AG10803 (cell line): ENCODE data around the gene GMDS.

Experiments used
- DNase-seq: peaks from one replicate; pipeline ENCODE4 v3.0.0; 2010; ENCODE audit warnings: low read depth
- H3K4me3 ChIP-seq: 2 replicates; pipeline ENCODE4 v1.5.1; 2011; ENCODE audit warnings: mild to moderate bottlenecking, low read length, control low read depth
- TF ChIP-seq, protein P1 (sequence below): conservative IDR thresholded peaks from 2 replicates; pipeline ENCODE4 v1.5.1; 2011; ENCODE audit warnings: mild to moderate bottlenecking, low read length, control low read depth, inconsistent platforms

The GMDS gene

GRCh38 chr6:2155206-2155605 is 90.2 kb downstream of the GMDS start:
- H3K4me3 ChIP-seq: no peak overlapping the region
- DNase-seq: no peak
- TF ChIP-seq, protein P1, sequence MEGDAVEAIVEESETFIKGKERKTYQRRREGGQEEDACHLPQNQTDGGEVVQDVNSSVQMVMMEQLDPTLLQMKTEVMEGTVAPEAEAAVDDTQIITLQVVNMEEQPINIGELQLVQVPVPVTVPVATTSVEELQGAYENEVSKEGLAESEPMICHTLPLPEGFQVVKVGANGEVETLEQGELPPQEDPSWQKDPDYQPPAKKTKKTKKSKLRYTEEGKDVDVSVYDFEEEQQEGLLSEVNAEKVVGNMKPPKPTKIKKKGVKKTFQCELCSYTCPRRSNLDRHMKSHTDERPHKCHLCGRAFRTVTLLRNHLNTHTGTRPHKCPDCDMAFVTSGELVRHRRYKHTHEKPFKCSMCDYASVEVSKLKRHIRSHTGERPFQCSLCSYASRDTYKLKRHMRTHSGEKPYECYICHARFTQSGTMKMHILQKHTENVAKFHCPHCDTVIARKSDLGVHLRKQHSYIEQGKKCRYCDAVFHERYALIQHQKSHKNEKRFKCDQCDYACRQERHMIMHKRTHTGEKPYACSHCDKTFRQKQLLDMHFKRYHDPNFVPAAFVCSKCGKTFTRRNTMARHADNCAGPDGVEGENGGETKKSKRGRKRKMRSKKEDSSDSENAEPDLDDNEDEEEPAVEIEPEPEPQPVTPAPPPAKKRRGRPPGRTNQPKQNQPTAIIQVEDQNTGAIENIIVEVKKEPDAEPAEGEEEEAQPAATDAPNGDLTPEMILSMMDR: no peak

DNA sequence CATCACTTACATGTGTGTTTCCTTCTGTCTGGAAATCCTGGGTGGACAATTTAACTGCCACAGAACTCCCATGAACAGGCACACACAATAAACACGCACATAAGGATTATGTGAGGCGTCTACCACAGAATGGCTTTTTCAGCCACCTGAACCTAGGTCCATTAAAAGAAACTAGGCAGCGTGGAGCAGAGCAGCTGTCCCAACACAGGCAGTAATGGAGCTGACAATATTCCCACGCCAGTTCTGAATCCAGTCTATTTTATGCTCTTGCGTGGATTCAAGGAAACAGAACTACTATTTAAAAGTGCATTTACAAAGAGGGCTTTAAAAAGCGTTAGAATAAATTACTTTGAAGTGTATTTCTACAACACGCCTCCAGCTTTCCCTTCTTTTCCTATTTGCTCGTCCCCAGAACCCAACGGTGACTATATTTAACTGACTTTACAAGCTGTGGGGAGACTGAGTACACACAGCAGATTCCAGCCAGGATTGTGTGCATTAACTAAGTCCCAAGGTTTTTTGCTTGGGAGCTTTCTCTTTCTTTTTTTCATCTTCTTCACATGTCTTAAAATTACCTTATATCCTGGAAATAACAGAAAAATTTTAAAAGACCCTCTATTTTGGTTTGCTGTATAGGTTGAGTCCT is 95.9 kb downstream of the GMDS start:
- TF ChIP-seq, protein P1: no peak
- no peak overlapping the region for H3K4me3 ChIP-seq
- no peak for DNase-seq

DNA sequence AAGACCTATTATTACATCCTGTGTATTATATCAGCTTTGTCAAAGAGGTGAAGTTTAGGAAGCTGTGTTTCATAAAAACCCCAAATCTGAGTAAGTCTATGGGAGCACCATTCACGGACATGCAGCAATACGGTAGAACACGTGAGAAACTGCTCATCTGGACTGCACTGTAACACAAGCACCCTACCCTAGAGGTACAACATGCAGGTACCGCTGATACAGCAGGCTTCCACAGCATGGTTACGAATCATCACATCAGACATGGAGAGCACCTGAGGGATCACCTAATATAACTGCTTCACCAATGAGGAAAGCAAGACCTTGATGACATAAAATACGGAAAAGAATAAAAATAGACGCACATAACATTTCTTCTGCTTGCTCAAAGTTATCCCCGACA is 96.7 kb downstream of the GMDS start:
- TF ChIP-seq, protein P1: no peak
- DNase-seq: no peak
- no peak overlapping the region for H3K4me3 ChIP-seq

GRCh38 chr6:2147766-2148448 is 97.5 kb downstream of the GMDS start:
- TF ChIP-seq, protein P1: no peak
- no peak overlapping the region for H3K4me3 ChIP-seq
- DNase-seq: peak; percentile 47

- no peak overlapping the region for H3K4me3 ChIP-seq
- no peak for DNase-seq
- TF ChIP-seq, protein P1: no peak
These were observed 98.1 kb downstream of the GMDS start for GRCh38 chr6:2147261-2147660.

DNA sequence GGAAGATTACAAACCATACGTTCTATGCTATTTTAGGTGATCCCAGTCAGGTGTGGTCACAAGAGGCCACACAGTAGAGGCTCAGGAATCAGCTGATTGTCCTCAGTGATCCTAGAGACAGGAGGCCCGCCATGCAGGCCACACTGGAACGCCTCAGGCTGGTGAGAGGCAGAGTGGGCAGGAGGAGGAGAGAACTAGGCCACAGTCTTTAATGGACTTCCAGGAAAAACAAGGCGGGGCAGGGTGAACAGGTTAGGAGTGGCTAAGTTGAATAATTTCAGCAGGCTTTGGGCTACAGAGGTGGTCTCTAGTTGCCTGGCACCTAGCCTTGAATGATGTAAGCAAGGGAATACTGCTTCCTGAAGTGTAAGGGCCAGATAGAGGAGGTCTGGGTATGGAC is 101.2 kb downstream of the GMDS start:
- TF ChIP-seq, protein P1: no peak
- DNase-seq: no peak
- no peak overlapping the region for H3K4me3 ChIP-seq
